Measurements from ENCODE around the gene SH3PXD2A.

Gene SH3PXD2A

DNA sequence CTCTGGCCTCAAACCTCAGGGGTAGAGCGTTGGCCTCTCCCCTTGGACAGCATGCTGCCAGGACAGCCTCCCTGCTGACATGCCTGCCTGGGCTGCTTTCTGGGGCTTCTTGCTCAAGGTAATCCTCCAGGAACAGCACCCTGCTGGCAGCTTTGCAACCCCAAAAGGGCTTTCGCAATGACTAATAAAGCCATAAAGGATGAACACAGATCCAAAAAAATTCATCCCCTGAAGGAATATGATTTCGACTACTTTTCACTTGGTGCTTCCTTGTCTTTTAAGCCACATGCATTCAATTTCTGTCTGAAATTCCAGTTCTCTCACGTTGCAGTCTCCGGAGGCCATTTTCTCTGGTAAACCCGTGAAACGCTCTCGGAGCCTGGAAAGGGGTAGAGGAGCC is 15.1 kb upstream of the SH3PXD2A start:
- TF ChIP-seq, protein P1, sequence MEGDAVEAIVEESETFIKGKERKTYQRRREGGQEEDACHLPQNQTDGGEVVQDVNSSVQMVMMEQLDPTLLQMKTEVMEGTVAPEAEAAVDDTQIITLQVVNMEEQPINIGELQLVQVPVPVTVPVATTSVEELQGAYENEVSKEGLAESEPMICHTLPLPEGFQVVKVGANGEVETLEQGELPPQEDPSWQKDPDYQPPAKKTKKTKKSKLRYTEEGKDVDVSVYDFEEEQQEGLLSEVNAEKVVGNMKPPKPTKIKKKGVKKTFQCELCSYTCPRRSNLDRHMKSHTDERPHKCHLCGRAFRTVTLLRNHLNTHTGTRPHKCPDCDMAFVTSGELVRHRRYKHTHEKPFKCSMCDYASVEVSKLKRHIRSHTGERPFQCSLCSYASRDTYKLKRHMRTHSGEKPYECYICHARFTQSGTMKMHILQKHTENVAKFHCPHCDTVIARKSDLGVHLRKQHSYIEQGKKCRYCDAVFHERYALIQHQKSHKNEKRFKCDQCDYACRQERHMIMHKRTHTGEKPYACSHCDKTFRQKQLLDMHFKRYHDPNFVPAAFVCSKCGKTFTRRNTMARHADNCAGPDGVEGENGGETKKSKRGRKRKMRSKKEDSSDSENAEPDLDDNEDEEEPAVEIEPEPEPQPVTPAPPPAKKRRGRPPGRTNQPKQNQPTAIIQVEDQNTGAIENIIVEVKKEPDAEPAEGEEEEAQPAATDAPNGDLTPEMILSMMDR (conservative IDR thresholded peaks at IDR 0.05; ENCODE audit: low read depth, low read length): no peak
- H3K4me2 ChIP-seq: no peak overlapping the region
- no peaks in the 10 kb centered on the region for H3K79me2 ChIP-seq (ENCODE audit: insufficient read depth, low read depth)
- H3K27ac ChIP-seq: no peak overlapping the region
- H4K20me1 ChIP-seq (ENCODE audit: insufficient read depth): no peaks in the 10 kb centered on the region
- no peaks in the 10 kb centered on the region for H3K27me3 ChIP-seq (ENCODE audit: insufficient read depth, low read depth)
- H3K9ac ChIP-seq: no peak overlapping the region
- H3K4me1 ChIP-seq (ENCODE audit: low read depth, poor library complexity, severe bottlenecking): no peaks in the 10 kb centered on the region
- H2AFZ ChIP-seq (ENCODE audit: low read depth): no peak overlapping the region
- no peak overlapping the region for H3K4me3 ChIP-seq (IDR thresholded peaks at IDR 0.05; ENCODE audit: insufficient read depth, low read depth, low read length)
- no peaks in the 10 kb centered on the region for H3K36me3 ChIP-seq (ENCODE audit: insufficient read depth)

DNA sequence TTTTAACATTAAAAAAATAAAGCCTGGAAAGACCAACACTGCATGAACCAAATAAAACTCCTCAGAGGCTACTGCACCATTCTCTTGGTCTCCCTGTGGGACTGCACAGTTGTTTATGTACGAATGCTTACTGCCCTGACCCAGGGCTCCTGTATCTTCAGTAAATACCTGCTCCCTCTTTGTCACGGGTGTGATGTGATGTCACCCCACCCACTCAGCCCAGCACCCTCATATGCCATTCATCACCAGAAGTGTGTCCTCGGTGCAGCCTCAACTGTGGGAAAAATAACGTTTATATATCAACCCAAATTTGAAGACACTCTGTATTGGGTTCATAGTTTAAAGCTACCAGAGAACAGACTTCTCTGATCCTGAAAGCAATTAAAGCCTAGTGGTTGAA is 14.0 kb upstream of the SH3PXD2A start:
- Histone ChIP-seq H3K27ac (no peak overlapping the region), H3K27me3 (ENCODE audit: insufficient read depth, low read depth) (no peaks in the 10 kb centered on the region), H3K79me2 (ENCODE audit: insufficient read depth, low read depth) (no peaks in the 10 kb centered on the region), H2AFZ (ENCODE audit: low read depth) (no peak overlapping the region), H3K4me2 (no peak overlapping the region), H4K20me1 (ENCODE audit: insufficient read depth) (no peaks in the 10 kb centered on the region), H3K4me3 (IDR thresholded peaks at IDR 0.05; ENCODE audit: insufficient read depth, low read depth, low read length) (no peak overlapping the region), H3K9ac (no peak overlapping the region), H3K4me1 (ENCODE audit: low read depth, poor library complexity, severe bottlenecking) (no peaks in the 10 kb centered on the region), H3K36me3 (ENCODE audit: insufficient read depth) (no peaks in the 10 kb centered on the region)
- TF ChIP-seq, protein P1 (conservative IDR thresholded peaks at IDR 0.05; ENCODE audit: low read depth, low read length): no peak

DNA sequence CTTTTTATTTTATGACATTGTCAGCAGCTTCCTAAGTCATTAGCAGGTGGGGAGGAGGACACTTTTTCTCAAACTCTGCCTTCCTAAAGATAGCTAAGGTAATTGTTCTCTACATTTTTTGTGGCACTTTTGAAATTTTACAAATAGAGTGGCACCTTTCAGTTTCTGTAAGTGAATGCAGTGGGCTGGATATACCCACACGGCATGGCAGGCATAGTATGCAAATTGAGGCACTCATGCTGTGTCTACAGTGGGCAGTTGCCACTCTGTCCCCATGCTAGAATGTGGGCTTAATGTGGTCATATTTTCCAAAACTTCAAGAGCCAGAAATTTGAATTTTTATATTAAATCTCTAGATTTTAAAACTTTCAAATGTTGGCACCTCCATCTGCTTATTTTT is 12.8 kb upstream of the SH3PXD2A start:
- TF ChIP-seq, protein P1 (conservative IDR thresholded peaks at IDR 0.05; ENCODE audit: low read depth, low read length): no peak
- Histone ChIP-seq H4K20me1 (ENCODE audit: insufficient read depth) (no peaks in the 10 kb centered on the region), H3K4me1 (ENCODE audit: low read depth, poor library complexity, severe bottlenecking) (no peaks in the 10 kb centered on the region), H3K27me3 (ENCODE audit: insufficient read depth, low read depth) (no peaks in the 10 kb centered on the region), H3K4me3 (IDR thresholded peaks at IDR 0.05; ENCODE audit: insufficient read depth, low read depth, low read length) (no peak overlapping the region), H3K4me2 (no peak overlapping the region), H3K36me3 (ENCODE audit: insufficient read depth) (no peaks in the 10 kb centered on the region), H3K79me2 (ENCODE audit: insufficient read depth, low read depth) (no peaks in the 10 kb centered on the region), H3K27ac (no peak overlapping the region), H3K9ac (no peak overlapping the region), H2AFZ (ENCODE audit: low read depth) (no peak overlapping the region)

DNA sequence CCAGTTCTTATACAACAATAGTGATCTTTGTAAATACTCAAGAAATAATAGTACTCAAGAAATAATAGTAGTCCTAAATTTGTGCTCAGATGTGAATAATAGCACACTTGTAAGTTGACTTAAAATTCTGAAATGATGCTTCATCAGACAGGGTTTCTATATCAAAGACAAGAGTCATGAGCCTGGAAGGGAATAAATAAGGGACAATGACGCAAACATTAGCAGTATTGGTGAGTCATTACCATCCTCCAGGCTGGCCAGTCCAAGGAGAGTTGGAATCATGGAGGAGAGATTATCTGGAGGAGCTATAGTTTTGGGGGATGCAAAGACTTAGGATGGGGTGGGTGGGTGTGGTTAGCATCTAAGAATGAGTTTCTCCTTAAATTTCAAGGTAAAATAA is 6.1 kb upstream of the SH3PXD2A start:
- H3K4me2 ChIP-seq: no peak overlapping the region
- TF ChIP-seq, protein P1 (conservative IDR thresholded peaks at IDR 0.05; ENCODE audit: low read depth, low read length): no peak

More for the DNA sequence above, 6.1 kb upstream of the SH3PXD2A start:
- Histone ChIP-seq H3K4me3 (IDR thresholded peaks at IDR 0.05; ENCODE audit: insufficient read depth, low read depth, low read length) (no peak overlapping the region), H4K20me1 (ENCODE audit: insufficient read depth) (no peaks in the 10 kb centered on the region), H3K27me3 (ENCODE audit: insufficient read depth, low read depth) (no peaks in the 10 kb centered on the region), H3K36me3 (ENCODE audit: insufficient read depth) (no peaks in the 10 kb centered on the region), H3K79me2 (ENCODE audit: insufficient read depth, low read depth) (no peaks in the 10 kb centered on the region), H3K9ac (no peak overlapping the region), H3K27ac (no peak overlapping the region), H2AFZ (ENCODE audit: low read depth) (no peak overlapping the region), H3K4me1 (ENCODE audit: low read depth, poor library complexity, severe bottlenecking) (no peaks in the 10 kb centered on the region)

Data from KMS-11 (cell line).